ENCODE data around the gene RGS6. TPM values are rescaled to one million over a fixed set of nuclear protein-coding genes. Genes with fewer than 3 reads are reported as not detected.

RGS6 gene
- total RNA-seq, 1 donor from 2014 or later = 5.1 TPM

- no peaks in the 10 kb centered on the region for H3K27me3 Mint-ChIP-seq
- H3K9me3 Mint-ChIP-seq (ENCODE audit: low read depth) = no peaks in the 10 kb centered on the region
- no peaks in the 10 kb centered on the region for H3K36me3 Mint-ChIP-seq (ENCODE audit: insufficient read depth)
- H3K27ac Mint-ChIP-seq = no peak overlapping the region
- no peak for TF ChIP-seq CTCF (IDR thresholded peaks at IDR 0.05; ENCODE audit: unreplicated experiment)
- H3K4me1 Mint-ChIP-seq (ENCODE audit: low read depth) = no peaks in the 10 kb centered on the region
- no peak for DNase-seq (ENCODE audit: low spot score, unreplicated experiment)
- no peak overlapping the region for H3K4me3 Mint-ChIP-seq (ENCODE audit: low read depth)
These were observed 632.9 kb downstream of the RGS6 start for GRCh38 chr14:72565149-72565559.

- no peaks in the 10 kb centered on the region for H3K27me3 Mint-ChIP-seq
- no peaks in the 10 kb centered on the region for H3K4me1 Mint-ChIP-seq (ENCODE audit: low read depth)
- H3K36me3 Mint-ChIP-seq (ENCODE audit: insufficient read depth) = no peaks in the 10 kb centered on the region
- no peak overlapping the region for H3K4me3 Mint-ChIP-seq (ENCODE audit: low read depth)
- DNase-seq (ENCODE audit: low spot score, unreplicated experiment) = no peak
- no peaks in the 10 kb centered on the region for H3K9me3 Mint-ChIP-seq (ENCODE audit: low read depth)
- TF ChIP-seq CTCF (IDR thresholded peaks at IDR 0.05; ENCODE audit: unreplicated experiment) = no peak
- H3K27ac Mint-ChIP-seq = no peak overlapping the region
These were observed 633.7 kb downstream of the RGS6 start for GRCh38 chr14:72565917-72566316.

- Mint-ChIP-seq H3K27ac (no peak overlapping the region), H3K9me3 (ENCODE audit: low read depth) (peaks cover 3% of the 10 kb centered on the region), H3K27me3 (no peaks in the 10 kb centered on the region), H3K36me3 (ENCODE audit: insufficient read depth) (no peaks in the 10 kb centered on the region), H3K4me1 (ENCODE audit: low read depth) (no peaks in the 10 kb centered on the region), H3K4me3 (ENCODE audit: low read depth) (no peak overlapping the region)
- TF ChIP-seq CTCF (IDR thresholded peaks at IDR 0.05; ENCODE audit: unreplicated experiment) = no peak
- DNase-seq (ENCODE audit: low spot score, unreplicated experiment) = no peak
These were observed 635.0 kb downstream of the RGS6 start for GRCh38 chr14:72567226-72567625.

- TF ChIP-seq CTCF (IDR thresholded peaks at IDR 0.05; ENCODE audit: unreplicated experiment) = no peak
- H3K9me3 Mint-ChIP-seq (ENCODE audit: low read depth) = peaks cover 3% of the 10 kb centered on the region
- no peak overlapping the region for H3K27ac Mint-ChIP-seq
These were observed 636.2 kb downstream of the RGS6 start for GRCh38 chr14:72568296-72568992.

GRCh38 chr14:72573725-72574417 lies 641.6 kb downstream of the RGS6 start:
- no peak overlapping the region for H3K4me3 Mint-ChIP-seq (ENCODE audit: low read depth)
- no peak for TF ChIP-seq CTCF (IDR thresholded peaks at IDR 0.05; ENCODE audit: unreplicated experiment)

More at GRCh38 chr14:72568296-72568992, 636.2 kb downstream of the RGS6 start:
- peaks cover 8% of the 10 kb centered on the region for H3K27me3 Mint-ChIP-seq
- DNase-seq (ENCODE audit: low spot score, unreplicated experiment) = no peak
- H3K4me3 Mint-ChIP-seq (ENCODE audit: low read depth) = no peak overlapping the region
- H3K4me1 Mint-ChIP-seq (ENCODE audit: low read depth) = no peaks in the 10 kb centered on the region
- H3K36me3 Mint-ChIP-seq (ENCODE audit: insufficient read depth) = no peaks in the 10 kb centered on the region

More at GRCh38 chr14:72573725-72574417, 641.6 kb downstream of the RGS6 start:
- peaks cover 37% of the 10 kb centered on the region for H3K27me3 Mint-ChIP-seq
- H3K9me3 Mint-ChIP-seq (ENCODE audit: low read depth) = peaks cover 3% of the 10 kb centered on the region
- H3K4me1 Mint-ChIP-seq (ENCODE audit: low read depth) = no peaks in the 10 kb centered on the region
- no peaks in the 10 kb centered on the region for H3K36me3 Mint-ChIP-seq (ENCODE audit: insufficient read depth)
- no peak for DNase-seq (ENCODE audit: low spot score, unreplicated experiment)
- H3K27ac Mint-ChIP-seq = no peak overlapping the region

Data from progenitor cell of endocrine pancreas (in vitro differentiated cells).